Karpas-422 (cell line): ENCODE measurements around the gene TNFAIP6. TPM values are rescaled to one million over a fixed set of nuclear protein-coding genes. Genes with fewer than 3 reads are reported as not detected.
"Not testable (repeated sequence)": the region's sequence is repeated elsewhere in the genome, so short reads cannot be mapped to it uniquely, and the experiment has no call there.

Experiments used
- DNase-seq: peaks from one replicate; pipeline ENCODE4 v3.0.0-alpha.2; 2015
- H2AFZ ChIP-seq: fragments of 200-600 bp; sonication (generic); 2 replicates; pipeline ENCODE4 v1.6.1; 2014; ENCODE audit warnings: antibody characterized with exemption, low read length, mixed read lengths
- H3K27ac ChIP-seq: fragments of 200-600 bp; sonication (generic); 2 replicates; pipeline ENCODE4 v1.5.1; 2014; ENCODE audit warnings: mild to moderate bottlenecking, low read length, moderate library complexity
- H3K27me3 ChIP-seq: fragments of 200-600 bp; sonication (generic); 2 replicates; pipeline ENCODE4 v1.6.1; 2014; ENCODE audit warnings: low read length, mixed read lengths
- H3K36me3 ChIP-seq: fragments of 200-600 bp; sonication (generic); 2 replicates; pipeline ENCODE4 v1.6.1; 2014; ENCODE audit warnings: low read length, mixed read lengths; ENCODE audit not compliant: insufficient read depth
- H3K4me1 ChIP-seq: fragments of 200-600 bp; sonication (generic); 2 replicates; pipeline ENCODE4 v1.6.1; 2014; ENCODE audit warnings: mild to moderate bottlenecking, low read length, mixed read lengths
- H3K4me2 ChIP-seq: fragments of 200-600 bp; sonication (generic); 2 replicates; pipeline ENCODE4 v1.6.1; 2014; ENCODE audit warnings: low read length, low read depth, mild to moderate bottlenecking; ENCODE audit not compliant: poor library complexity, severe bottlenecking
- H3K4me3 ChIP-seq: fragments of 200-600 bp; sonication (generic); 2 replicates; pipeline ENCODE4 v1.5.1; 2014; ENCODE audit warnings: mild to moderate bottlenecking, antibody characterized with exemption, low read length, mixed read lengths
- H3K79me2 ChIP-seq: fragments of 200-600 bp; sonication (generic); 2 replicates; pipeline ENCODE4 v1.6.1; 2014; ENCODE audit warnings: mild to moderate bottlenecking, low read length, mixed read lengths
- H3K9ac ChIP-seq: fragments of 200-600 bp; sonication (generic); 2 replicates; pipeline ENCODE4 v1.6.0; 2014; ENCODE audit warnings: low read length
- H3K9me2 ChIP-seq: fragments of 200-600 bp; sonication (generic), shearing (Covaris generic); replicated peaks from 2 replicates; pipeline ENCODE4 v1.6.0; 2014; ENCODE audit warnings: mild to moderate bottlenecking, low read length, moderate library complexity; ENCODE audit not compliant: insufficient read depth
- H3K9me3 ChIP-seq: fragments of 300-700, 200-600 bp; sonication (generic); 2 replicates; pipeline ENCODE4 v1.6.1; 2014; ENCODE audit warnings: low read length, mixed read lengths
- H4K20me1 ChIP-seq: fragments of 200-600 bp; sonication (generic); 2 replicates; pipeline ENCODE4 v1.6.1; 2014; ENCODE audit warnings: mild to moderate bottlenecking, antibody characterized with exemption, low read length, low read depth; ENCODE audit not compliant: insufficient read depth
- small RNA-seq: library from RNA; depleted of rRNA; stranded (forward); fragments of <200 nt; gene quantifications from one replicate; pipeline ENCODE3, GENCODE V24; 2014
- total RNA-seq: library from RNA; depleted of rRNA; stranded (reverse); fragments of >200 nt; shearing (Covaris generic); gene quantifications from 2 replicates; pipeline ENCODE4 v1.2.3, GENCODE V29; 2014; ENCODE audit warnings: low replicate concordance; rRNA removed

Gene TNFAIP6
- total RNA-seq, 1 experiment from 2014 or later = not detected

GRCh38 chr2:151409601-151410484 is 52.5 kb downstream of the TNFAIP6 start, which contains the start of gene RIF1:
TSS of gene RIF1 (plus strand) at chr2:151409902. CDS start at chr2:151410424, 522 bp downstream.
- DNase-seq = peak; percentile 93
- no peaks in the 10 kb centered on the region for H3K9me3 ChIP-seq
- H3K27me3 ChIP-seq = no peaks in the 10 kb centered on the region
- no peaks in the 10 kb centered on the region; the same call in 1 of the 2 replicates for H4K20me1 ChIP-seq
- peaks cover 26% of the 10 kb centered on the region; the same call in 1 of the 2 replicates for H3K36me3 ChIP-seq
- peaks cover 16% of the 10 kb centered on the region for H3K4me1 ChIP-seq
- H3K79me2 ChIP-seq = peaks cover 50% of the 10 kb centered on the region
- peak within 1 kb of the TSS; percentile 88 for H3K4me2 ChIP-seq
- peak within 1 kb of the TSS; percentile 100 for H2AFZ ChIP-seq
- H3K27ac ChIP-seq = peak within 1 kb of the TSS; percentile 52
- H3K9me2 ChIP-seq = no peaks in the 10 kb centered on the region
- peak within 1 kb of the TSS; percentile 79 for H3K4me3 ChIP-seq
- peak within 1 kb of the TSS; percentile 83 for H3K9ac ChIP-seq

GRCh38 chr2:151410485-151410834 is 53.1 kb downstream of the TNFAIP6 start:
- H2AFZ ChIP-seq = peak overlapping the region; percentile 100; the same call in 1 of the 2 replicates
- H3K9me3 ChIP-seq = no peaks in the 10 kb centered on the region
- peaks cover 16% of the 10 kb centered on the region for H3K4me1 ChIP-seq
- peak overlapping the region; percentile 52 for H3K27ac ChIP-seq
- H3K4me3 ChIP-seq = peak overlapping the region; percentile 79
- no peaks in the 10 kb centered on the region for H3K27me3 ChIP-seq
- peaks cover 54% of the 10 kb centered on the region for H3K79me2 ChIP-seq
- peak overlapping the region; percentile 83 for H3K9ac ChIP-seq
- peak; percentile 75 for DNase-seq
- peak overlapping the region; percentile 88 for H3K4me2 ChIP-seq
- no peaks in the 10 kb centered on the region; the same call in 1 of the 2 replicates for H4K20me1 ChIP-seq
- H3K9me2 ChIP-seq = no peaks in the 10 kb centered on the region
- peaks cover 26% of the 10 kb centered on the region; the same call in 1 of the 2 replicates for H3K36me3 ChIP-seq

- Histone ChIP-seq H3K9me3 (no peaks in the 10 kb centered on the region), H2AFZ (no peak overlapping the region), H3K27ac (no peak overlapping the region), H3K4me2 (no peak overlapping the region), H3K9ac (no peak overlapping the region), H3K4me3 (no peak overlapping the region), H3K79me2 (peaks cover 88% of the 10 kb centered on the region), H3K27me3 (no peaks in the 10 kb centered on the region), H4K20me1 (0 out of 2 replicates have a peak, but pooled peaks cover 9% of the 10 kb centered on the region), H3K4me1 (no peaks in the 10 kb centered on the region), H3K36me3 (peaks cover 69% of the 10 kb centered on the region), H3K9me2 (no peaks in the 10 kb centered on the region)
- no peak for DNase-seq
Observed at GRCh38 chr2:151417650-151418049, 60.3 kb downstream of the TNFAIP6 start.

GRCh38 chr2:151421681-151422080 is 64.3 kb downstream of the TNFAIP6 start:
- not testable (repeated sequence) for H3K27ac ChIP-seq, H2AFZ ChIP-seq, H3K4me3 ChIP-seq, H3K4me2 ChIP-seq, H3K9me3 ChIP-seq, H3K9me2 ChIP-seq, H3K9ac ChIP-seq, H3K27me3 ChIP-seq, H3K4me1 ChIP-seq, DNase-seq
- Histone ChIP-seq H4K20me1 (0 out of 2 replicates have a peak, but pooled peaks cover 25% of the 10 kb centered on the region), H3K36me3 (peaks cover 63% of the 10 kb centered on the region), H3K79me2 (peaks cover 88% of the 10 kb centered on the region)

- Histone ChIP-seq H3K9me3 (no peaks in the 10 kb centered on the region), H3K36me3 (peaks cover 50% of the 10 kb centered on the region), H4K20me1 (0 out of 2 replicates have a peak, but pooled peaks cover 25% of the 10 kb centered on the region), H3K4me3 (no peak overlapping the region), H2AFZ (no peak overlapping the region), H3K4me2 (no peak overlapping the region), H3K27me3 (no peaks in the 10 kb centered on the region), H3K27ac (no peak overlapping the region), H3K79me2 (peaks cover 82% of the 10 kb centered on the region), H3K9ac (no peak overlapping the region), H3K4me1 (no peaks in the 10 kb centered on the region), H3K9me2 (no peaks in the 10 kb centered on the region)
- no peak for DNase-seq
Observed at GRCh38 chr2:151422917-151423439, 65.6 kb downstream of the TNFAIP6 start.

GRCh38 chr2:151423760-151424159 is 66.4 kb downstream of the TNFAIP6 start:
- no peak for DNase-seq
- Histone ChIP-seq H3K4me1 (no peaks in the 10 kb centered on the region), H3K4me3 (no peak overlapping the region), H3K9me3 (no peaks in the 10 kb centered on the region), H3K9ac (no peak overlapping the region), H3K27me3 (no peaks in the 10 kb centered on the region), H2AFZ (no peak overlapping the region), H3K27ac (no peak overlapping the region), H3K79me2 (peaks cover 81% of the 10 kb centered on the region), H3K9me2 (no peaks in the 10 kb centered on the region), H4K20me1 (0 out of 2 replicates have a peak, but pooled peaks cover 25% of the 10 kb centered on the region), H3K36me3 (peaks cover 57% of the 10 kb centered on the region), H3K4me2 (no peak overlapping the region)

Small RNAs within 50 kb of the gene (small RNA-seq; reads per million reads assigned to genes)
- gene MIR4773-1 = not detected
- not detected for gene RN7SL124P

Other genes starting within 250 kb of the TNFAIP6 start
- 3.7 and 4.5 TPM in 2 replicates for gene RBM43, start 95.7 kb upstream of the TNFAIP6 start, total RNA-seq
- gene NMI, start 67.9 kb upstream of the TNFAIP6 start, total RNA-seq = 5.3 TPM in 2 replicates
- gene RIF1, start 52.3 kb downstream of the TNFAIP6 start, total RNA-seq = 30.5 and 40.4 TPM in 2 replicates